ENCODE results near the gene TMEM247. TPM values are rescaled to one million over a fixed set of nuclear protein-coding genes. Genes with fewer than 3 reads are reported as not detected.

TMEM247 gene
- total RNA-seq, 1 experiment from 2014 or later: not detected

DNA sequence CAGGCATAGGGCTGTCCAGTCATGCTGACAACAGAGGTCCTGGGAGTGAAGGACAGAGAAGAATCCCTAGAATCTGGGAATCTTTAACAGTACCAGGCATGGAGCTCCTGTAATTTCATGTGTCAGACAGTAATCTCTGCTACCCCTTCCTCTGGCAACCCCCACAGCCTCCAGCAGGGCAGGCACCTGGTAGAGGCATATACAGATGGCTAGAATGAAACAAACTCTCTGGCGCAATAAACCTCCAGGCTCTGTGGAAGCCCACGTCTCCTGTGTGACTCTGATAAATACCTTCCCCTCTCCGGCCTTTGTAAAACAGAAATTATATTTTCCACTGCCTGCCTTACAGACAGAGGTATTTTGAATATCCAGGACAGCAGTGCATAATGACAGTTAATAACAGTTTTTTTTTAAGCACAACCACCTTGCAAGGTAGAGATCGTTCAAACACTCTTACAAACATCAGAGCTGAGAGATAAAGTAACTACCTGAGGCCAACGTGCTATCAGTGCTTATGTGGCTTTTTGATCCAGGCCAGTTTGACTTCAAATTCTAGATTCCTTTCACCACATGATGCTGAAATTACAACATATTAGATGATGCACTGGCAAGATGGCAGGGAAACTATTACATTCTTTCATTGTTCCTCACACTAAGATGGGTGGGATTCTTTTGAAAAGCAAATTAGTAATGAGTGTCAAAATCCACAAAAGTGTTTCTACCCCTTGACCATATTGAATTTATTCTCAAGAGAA lies 47.7 kb upstream of the TMEM247 start:
- no peaks in the 10 kb centered on the region for H4K20me1 ChIP-seq (ENCODE audit: insufficient read depth)
- H3K4me3 ChIP-seq: no peak overlapping the region
- H3K27me3 ChIP-seq (ENCODE audit: insufficient read depth, low read depth): no peaks in the 10 kb centered on the region
- H3K36me3 ChIP-seq (ENCODE audit: low read depth): no peaks in the 10 kb centered on the region
- no peaks in the 10 kb centered on the region for H3K9me2 ChIP-seq (ENCODE audit: insufficient read depth)
- 0 out of 2 replicates have a peak, but pooled peaks cover 11% of the 10 kb centered on the region for H3K4me1 ChIP-seq (replicated peaks; ENCODE audit: insufficient read depth)
- no peak overlapping the region for H3K4me2 ChIP-seq
- TF ChIP-seq EZH2 (IDR thresholded peaks at IDR 0.05; ENCODE audit: low read depth) (no peak), CTCF (conservative IDR thresholded peaks at IDR 0.05) (no peak)
- H3F3A ChIP-seq (ENCODE audit: insufficient read depth, low read depth): no peaks in the 10 kb centered on the region; the same call in 1 of the 2 replicates
- no peak for DNase-seq
- H3K79me2 ChIP-seq (ENCODE audit: low read depth): no peaks in the 10 kb centered on the region
- no peaks in the 10 kb centered on the region for H3K9me3 ChIP-seq (ENCODE audit: insufficient read depth, low read depth)
- ChIA-PET CTCF (no interaction called here), POLR2A (ENCODE audit: unreplicated experiment) (no interaction called here)
- H3K27ac ChIP-seq: no peak overlapping the region
- intact Hi-C loops (cut with micrococcal nuclease; ENCODE audit: unreplicated experiment): no loop called here
- H2AFZ ChIP-seq: peak overlapping the region; percentile 18; the same call in 1 of the 2 replicates
- no TSS peak for BruUV-seq (replicated peaks)

DNA sequence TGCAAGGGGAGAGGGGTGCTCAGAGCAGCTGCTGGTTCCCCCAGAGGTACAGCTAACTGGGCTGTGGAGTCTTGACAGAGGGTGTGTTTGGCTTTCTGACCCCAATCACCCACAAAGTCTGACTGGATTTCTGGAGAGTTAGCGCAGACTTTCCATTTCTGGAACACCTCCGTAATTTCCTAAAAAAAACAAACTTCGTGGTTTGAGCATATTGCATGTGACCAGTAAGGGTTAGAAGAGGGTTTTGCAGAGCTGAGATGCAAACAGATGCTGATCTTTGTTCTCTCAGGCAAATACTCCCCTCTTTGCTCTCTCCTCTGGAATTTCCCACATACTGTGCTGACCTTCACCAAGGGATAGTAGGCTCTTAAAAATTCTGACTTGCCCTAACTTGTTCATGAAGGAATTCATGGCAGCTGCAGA lies 44.5 kb upstream of the TMEM247 start:
- H3K9me3 ChIP-seq (ENCODE audit: insufficient read depth, low read depth): no peaks in the 10 kb centered on the region
- no peaks in the 10 kb centered on the region for H3K36me3 ChIP-seq (ENCODE audit: low read depth)
- no peaks in the 10 kb centered on the region; the same call in 1 of the 2 replicates for H3F3A ChIP-seq (ENCODE audit: insufficient read depth, low read depth)
- TF ChIP-seq EZH2 (IDR thresholded peaks at IDR 0.05; ENCODE audit: low read depth) (no peak), CTCF (conservative IDR thresholded peaks at IDR 0.05) (no peak)
- H3K4me3 ChIP-seq: no peak overlapping the region
- BruUV-seq (replicated peaks): no TSS peak
- H3K4me2 ChIP-seq: no peak overlapping the region
- intact Hi-C loops (cut with micrococcal nuclease; ENCODE audit: unreplicated experiment): no loop called here
- 0 out of 2 replicates have a peak, but pooled peaks cover 16% of the 10 kb centered on the region for H3K4me1 ChIP-seq (replicated peaks; ENCODE audit: insufficient read depth)
- POLR2A ChIA-PET (ENCODE audit: unreplicated experiment): no interaction called here
- no peak for DNase-seq
- no peaks in the 10 kb centered on the region for H4K20me1 ChIP-seq (ENCODE audit: insufficient read depth)
- H3K27me3 ChIP-seq (ENCODE audit: insufficient read depth, low read depth): no peaks in the 10 kb centered on the region
- no peak overlapping the region for H3K27ac ChIP-seq
- H2AFZ ChIP-seq: no peak overlapping the region
- no peaks in the 10 kb centered on the region for H3K9me2 ChIP-seq (ENCODE audit: insufficient read depth)
- CTCF ChIA-PET: no interaction called here
- H3K79me2 ChIP-seq (ENCODE audit: low read depth): no peaks in the 10 kb centered on the region

DNA sequence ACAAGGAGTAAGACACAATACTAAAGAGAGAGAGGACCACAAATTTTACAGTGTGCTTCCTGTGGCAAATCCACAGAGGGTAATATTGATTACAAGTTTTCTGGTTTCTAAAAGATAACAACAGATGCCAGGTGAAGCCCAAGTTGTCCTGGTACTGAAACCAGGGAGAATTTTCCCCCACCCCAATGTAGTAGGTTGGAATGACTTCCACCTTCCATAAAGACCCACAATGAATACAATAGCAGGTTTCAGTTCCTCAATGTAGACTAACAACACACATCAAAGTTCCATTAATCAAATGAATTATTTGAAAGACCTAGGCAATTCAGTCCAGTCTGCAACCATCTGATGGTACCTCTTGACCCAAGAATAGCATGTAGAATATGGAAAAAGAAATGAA lies 44.0 kb upstream of the TMEM247 start:
- H3K9me2 ChIP-seq (ENCODE audit: insufficient read depth): no peaks in the 10 kb centered on the region
- H3K27ac ChIP-seq: no peak overlapping the region
- no peak overlapping the region for H3K4me2 ChIP-seq
- no peaks in the 10 kb centered on the region for H4K20me1 ChIP-seq (ENCODE audit: insufficient read depth)
- intact Hi-C loops (cut with micrococcal nuclease; ENCODE audit: unreplicated experiment): no loop called here
- no peaks in the 10 kb centered on the region for H3K9me3 ChIP-seq (ENCODE audit: insufficient read depth, low read depth)
- no peaks in the 10 kb centered on the region for H3K79me2 ChIP-seq (ENCODE audit: low read depth)
- H2AFZ ChIP-seq: no peak overlapping the region
- ChIA-PET POLR2A (ENCODE audit: unreplicated experiment) (interaction anchor here (0.7 kb wide), 1 partner anchor 1348 kb away, joined by 4 read pairs; no protein-coding TSS in a partner anchor), CTCF (no interaction called here)
- H3K36me3 ChIP-seq (ENCODE audit: low read depth): no peaks in the 10 kb centered on the region
- H3K27me3 ChIP-seq (ENCODE audit: insufficient read depth, low read depth): no peaks in the 10 kb centered on the region
- no TSS peak for BruUV-seq (replicated peaks)
- 0 out of 2 replicates have a peak, but pooled peaks cover 16% of the 10 kb centered on the region for H3K4me1 ChIP-seq (replicated peaks; ENCODE audit: insufficient read depth)
- H3F3A ChIP-seq (ENCODE audit: insufficient read depth, low read depth): no peaks in the 10 kb centered on the region; the same call in 1 of the 2 replicates
- no peak for DNase-seq
- no peak overlapping the region for H3K4me3 ChIP-seq
- TF ChIP-seq EZH2 (IDR thresholded peaks at IDR 0.05; ENCODE audit: low read depth): no peak

All from PC-9 (cell line).